Measurements from ENCODE around the gene FAXDC2. TPM values are rescaled to one million over a fixed set of nuclear protein-coding genes. Genes with fewer than 3 reads are reported as not detected.
A peak's percentile ranks its signal among the peaks of the same experiment; 100 is the strongest.

The FAXDC2 gene
- total RNA-seq, 2 donors from 2014 or later, result 22.1 to 24.6 TPM

- Histone ChIP-seq H3K27me3 (no peaks in the 10 kb centered on the region), H3K9me3 (no peaks in the 10 kb centered on the region), H3K4me3 (no peak overlapping the region), H3K36me3 (peaks cover 73% of the 10 kb centered on the region), H3K27ac (no peak overlapping the region), H3K4me1 (peaks cover 0 to 8% of the 10 kb centered on the region in 2 donors)
- TF ChIP-seq CTCF (IDR thresholded peaks at IDR 0.05), result no peak
- no peak for DNase-seq (ENCODE audit: low spot score)
Measured at GRCh38 chr5:154800582-154800981, 49.8 kb downstream of the FAXDC2 start.

GRCh38 chr5:154797762-154798161 lies 52.6 kb downstream of the FAXDC2 start:
- DNase-seq (ENCODE audit: low spot score), result no peak
- TF ChIP-seq CTCF (IDR thresholded peaks at IDR 0.05), result no peak
- H3K27ac ChIP-seq, result no peak overlapping the region
- no peaks in the 10 kb centered on the region for H3K27me3 ChIP-seq
- peaks cover 0 to 29% of the 10 kb centered on the region in 2 donors for H3K4me1 ChIP-seq
- H3K9me3 ChIP-seq, result no peaks in the 10 kb centered on the region
- peaks cover 47% of the 10 kb centered on the region for H3K36me3 ChIP-seq
- H3K4me3 ChIP-seq, result no peak overlapping the region

- H3K27me3 ChIP-seq, result no peaks in the 10 kb centered on the region
- no peaks in the 10 kb centered on the region for H3K9me3 ChIP-seq
- DNase-seq (ENCODE audit: low spot score), result no peak
- peaks cover 46% of the 10 kb centered on the region for H3K36me3 ChIP-seq
- peak overlapping the region; percentile 29 to 73 for H3K27ac ChIP-seq
- no peak for TF ChIP-seq CTCF (IDR thresholded peaks at IDR 0.05)
- peaks cover 0 to 21% of the 10 kb centered on the region in 2 donors for H3K4me1 ChIP-seq
- no peak overlapping the region for H3K4me3 ChIP-seq
Measured at GRCh38 chr5:154795235-154795596, 55.2 kb downstream of the FAXDC2 start.

- H3K4me1 ChIP-seq, result peaks cover 0 to 21% of the 10 kb centered on the region in 2 donors
- H3K36me3 ChIP-seq, result peaks cover 43% of the 10 kb centered on the region
- H3K27ac ChIP-seq, result peak overlapping the region; percentile 29 to 73
- H3K4me3 ChIP-seq, result no peak overlapping the region
- no peak for DNase-seq (ENCODE audit: low spot score)
- no peak for TF ChIP-seq CTCF (IDR thresholded peaks at IDR 0.05)
- H3K9me3 ChIP-seq, result no peaks in the 10 kb centered on the region
- no peaks in the 10 kb centered on the region for H3K27me3 ChIP-seq
Measured at GRCh38 chr5:154794525-154795234, 55.7 kb downstream of the FAXDC2 start.

- Histone ChIP-seq H3K27ac (peak overlapping the region; percentile 29 to 73), H3K36me3 (peaks cover 39% of the 10 kb centered on the region), H3K9me3 (no peaks in the 10 kb centered on the region)
Measured at GRCh38 chr5:154793599-154794524, 56.5 kb downstream of the FAXDC2 start.

More at GRCh38 chr5:154793599-154794524, 56.5 kb downstream of the FAXDC2 start:
- DNase-seq (ENCODE audit: low spot score), result no peak
- Histone ChIP-seq H3K4me1 (peaks cover 0 to 22% of the 10 kb centered on the region in 2 donors), H3K27me3 (no peaks in the 10 kb centered on the region), H3K4me3 (no peak overlapping the region)
- no peak for TF ChIP-seq CTCF (IDR thresholded peaks at IDR 0.05)

Data from right atrium auricular region (tissue), 2 donors.